ENCODE data around the gene BBS9.
"Not testable (repeated sequence)": the region's sequence is repeated elsewhere in the genome, so short reads cannot be mapped to it uniquely, and the experiment has no call there.

Gene BBS9

GRCh38 chr7:33497051-33497450 is 367.7 kb downstream of the BBS9 start:
- no peak for DNase-seq
- ATAC-seq = no peak

GRCh38 chr7:33500703-33501701 is 371.6 kb downstream of the BBS9 start:
- ATAC-seq (no peak), DNase-seq (no peak)

GRCh38 chr7:33503014-33503413 is 373.6 kb downstream of the BBS9 start:
- no peak for DNase-seq
- no peak for ATAC-seq

GRCh38 chr7:33503736-33504135 is 374.4 kb downstream of the BBS9 start:
- ATAC-seq (no peak), DNase-seq (no peak)

GRCh38 chr7:33504266-33504665 is 374.9 kb downstream of the BBS9 start:
- DNase-seq = no peak
- no peak for ATAC-seq

GRCh38 chr7:33509206-33509605 is 379.8 kb downstream of the BBS9 start:
- ATAC-seq (no peak), DNase-seq (no peak)

GRCh38 chr7:33511778-33512177 is 382.4 kb downstream of the BBS9 start:
- ATAC-seq = no peak
- DNase-seq = no peak

- no peak for DNase-seq
- no peak for ATAC-seq
Observed at GRCh38 chr7:33516568-33516967, 387.2 kb downstream of the BBS9 start.

- DNase-seq = no peak
- ATAC-seq = no peak
Observed at GRCh38 chr7:33517191-33517590, 387.8 kb downstream of the BBS9 start.

GRCh38 chr7:33527008-33527407 is 397.6 kb downstream of the BBS9 start:
- DNase-seq, ATAC-seq: not testable (repeated sequence)

GRCh38 chr7:33527613-33528012 is 398.2 kb downstream of the BBS9 start:
- ATAC-seq, DNase-seq: not testable (repeated sequence)

GRCh38 chr7:33529070-33529469 is 399.7 kb downstream of the BBS9 start:
- ATAC-seq (no peak), DNase-seq (no peak)

- ATAC-seq (no peak), DNase-seq (no peak)
Observed at GRCh38 chr7:33530664-33531063, 401.3 kb downstream of the BBS9 start.

GRCh38 chr7:33531888-33532287 is 402.5 kb downstream of the BBS9 start:
- no peak for ATAC-seq
- no peak for DNase-seq

- DNase-seq = no peak
- ATAC-seq = no peak
Observed at GRCh38 chr7:33534833-33535232, 405.5 kb downstream of the BBS9 start.

GRCh38 chr7:33535989-33536388 is 406.6 kb downstream of the BBS9 start:
- DNase-seq (no peak), ATAC-seq (no peak)

- DNase-seq (no peak), ATAC-seq (no peak)
Observed at GRCh38 chr7:33536398-33537103, 407.2 kb downstream of the BBS9 start.

- DNase-seq (no peak), ATAC-seq (no peak)
Observed at GRCh38 chr7:33537104-33537477, 407.7 kb downstream of the BBS9 start.

GRCh38 chr7:33539198-33539597 is 409.8 kb downstream of the BBS9 start:
- DNase-seq (no peak), ATAC-seq (no peak)

GRCh38 chr7:33539659-33540400 is 410.5 kb downstream of the BBS9 start:
- ATAC-seq (no peak), DNase-seq (no peak)

- ATAC-seq = no peak
- no peak for DNase-seq
Observed at GRCh38 chr7:33547880-33548279, 418.5 kb downstream of the BBS9 start.

- no peak for DNase-seq
- ATAC-seq = no peak
Observed at GRCh38 chr7:33550363-33550762, 421.0 kb downstream of the BBS9 start.

GRCh38 chr7:33550979-33551378 is 421.6 kb downstream of the BBS9 start:
- DNase-seq (no peak), ATAC-seq (no peak)
